Pancreas (tissue), 10 donors: ENCODE measurements around the gene TK2. TPM values are rescaled to one million over a fixed set of nuclear protein-coding genes. Genes with fewer than 3 reads are reported as not detected.
"Not testable (repeated sequence)": the region's sequence is repeated elsewhere in the genome, so short reads cannot be mapped to it uniquely, and the experiment has no call there.

Experiments
- ATAC-seq, 4 donors: fragments of 200-7000 bp; cut with Tn5 transposase; one replicate each; pipeline versions ENCODE4 v1.8.0 to v1.9.1; 2020; ENCODE audit warnings: mild to moderate bottlenecking in 4 of 4, moderate library complexity in 4 of 4
- DNase-seq, 6 donors: peaks; one replicate each; pipeline ENCODE4 v3.0.0-alpha.2; 2020
- FAIRE-seq: peaks from 2 replicates; lab custom pipeline; 2012; peaks lifted over from hg19 to GRCh38; lab: Jason Lieb, UNC
- H3K27ac ChIP-seq, 4 donors: fragments of 200-600 bp; sonication (generic); 1 replicate in 3 of 4; 2 replicates in 1 of 4; pipeline versions ENCODE4 v1.5.0 to v1.8.0; 2020
- H3K27me3 ChIP-seq, 4 donors: fragments of 200-600 bp; one replicate each; pipeline ENCODE4 v1.8.0; 2021
- H3K36me3 ChIP-seq, 3 donors: fragments of 200-600 bp; sonication (generic) in 1 of 3; one replicate each; pipeline versions ENCODE4 v1.5.0 to v1.8.0; 2020 to 2021
- H3K4me1 ChIP-seq, 3 donors: fragments of 200-600 bp; one replicate each; pipeline ENCODE4 v1.8.0; 2021
- H3K4me3 ChIP-seq, 4 donors: fragments of 200-600 bp; sonication (generic) in 2 of 4; one replicate each; pipeline versions ENCODE4 v1.5.0 to v1.8.0; 2020 to 2021
- H3K9me3 ChIP-seq, 4 donors: fragments of 200-600 bp; one replicate each; pipeline ENCODE4 v1.8.0; 2021
- WGBS, 2 donors: extraction: QIAGEN DNeasy Blood & Tissue Kit; methylation state at CpG; one replicate each; pipeline ENCODE4 v1.1.7; 2013; 5-methylcytosine and 5-hydroxymethylcytosine counted together
- intact Hi-C, 3 donors: fragments of 100-400 bp; cut with DNase I; formaldehyde crosslinking; loops; one replicate each; pipeline versions ENCODE4 v1.11.1 to v1.14.2; 2022
- polyA plus RNA-seq, 2 donors: library from polyadenylated mRNA; stranded (reverse); fragments of 200-250 nt; gene quantifications; one replicate each; pipeline ENCODE4 v1.2.3, GENCODE V29; 2013
- total RNA-seq, 6 donors: library from RNA; stranded (reverse); fragmentation: NEBNext Ultra II Directional in 4 of 6; extraction: Animal tissue kit (Norgen Biotek cat#: 25700) in 4 of 6; gene quantifications; one replicate each; pipeline versions ENCODE4 v1.2.1 to v1.2.4, GENCODE V29; 2021 to 2023
- TF ChIP-seq, protein P1 (sequence below), 4 donors: fragments of 200-600 bp; sonication (generic) in 3 of 4; IDR thresholded peaks; one replicate each; pipeline versions ENCODE4 v1.5.0 to v1.8.0; 2021; ENCODE audit warnings: antibody characterized with exemption in 4 of 4
- donor health status: healthy with polysubstance abuse.
- donor health status: DM: no; HTN: no; CAD: no; lungs with moderate emphysema.
- donor health status: DM: no; HTN: no; CAD: no.
- donor health status: control.
- donor health status: control.
- donor health status: Bipolar disorder and iron deficiency.
- donor health status: DM: yes; HTN: yes; CAD: no.
- donor health status: DM: no; HTN: no; CAD: no.
- donor health status: DM: no; HTN: no; CAD: no.
- donor health status: DM: yes; HTN: yes; CAD: no.

The TK2 gene
- total RNA-seq (10 to 100 TPM; 16.7 to 22.9 (median 21.6) TPM), polyA plus RNA-seq (10 to 100 TPM; 13.9 to 17.4 TPM)

DNA sequence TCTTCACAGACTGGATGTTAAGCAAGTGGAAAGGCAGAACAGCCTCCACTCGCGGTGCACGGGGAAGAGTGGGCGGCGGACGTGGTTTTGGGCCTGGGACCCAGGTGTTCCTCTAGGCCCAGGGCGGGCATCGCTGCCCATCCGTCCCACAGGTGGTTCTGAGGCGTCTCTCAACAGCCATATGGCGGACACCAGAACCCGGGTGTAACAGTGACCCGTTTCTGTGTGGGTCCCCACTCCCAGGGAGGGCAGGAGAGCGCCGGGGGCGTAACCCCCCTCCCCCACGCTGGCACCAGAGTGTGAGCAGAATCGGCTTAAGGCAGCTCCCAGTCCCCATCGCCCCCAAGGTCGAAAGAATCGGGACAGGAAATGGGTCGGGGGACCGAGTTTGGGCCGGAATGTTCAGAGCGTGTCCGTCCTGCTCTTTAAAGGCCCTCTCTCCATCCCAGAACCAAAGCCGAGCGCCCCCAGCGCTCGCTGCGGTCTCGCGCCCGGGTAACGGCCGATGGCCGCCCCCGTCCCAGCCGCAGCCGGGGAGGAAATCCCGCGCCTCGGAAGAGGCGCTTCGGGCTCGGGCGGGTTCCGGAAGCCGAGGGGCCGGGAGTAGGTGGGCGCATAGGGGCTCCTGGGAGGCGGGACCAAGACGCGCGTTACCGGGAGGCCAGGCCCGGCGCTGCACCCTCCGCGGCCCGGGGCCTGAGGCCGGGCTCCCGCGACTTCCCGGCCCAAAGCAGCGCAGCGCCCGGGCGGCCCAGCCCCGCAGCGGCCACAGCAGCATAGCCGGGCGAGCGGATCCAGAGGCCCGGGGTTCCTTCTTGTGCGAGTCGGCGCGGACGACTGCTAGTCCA lies at the start of gene TK2:
Gene TK2, minus strand, starts transcription at position 839 of the 848 bp plus-strand sequence. Its CDS starts 61 bp downstream, at position 778.
- ATAC-seq: peak; percentile 58 to 76 (median 62)
- whole genome bisulfite sequencing, 2 donors: 2 to 4% methylated on average over 65 to 80 of the region's 80 CpGs
- Histone ChIP-seq H3K4me1 (peaks cover 0 to 23% (median 21%) of the 10 kb centered on the region in 3 donors), H3K27ac (peak within 1 kb of the TSS; percentile 87 to 96 (median 93)), H3K36me3 (no peaks in the 10 kb centered on the region), H3K4me3 (peak within 1 kb of the TSS; percentile 62 to 94 (median 74)), H3K9me3 (no peaks in the 10 kb centered on the region), H3K27me3 (no peaks in the 10 kb centered on the region)
- intact Hi-C loops: no loop called here
- no peak for FAIRE-seq
- peak; percentile 57 to 90 (median 74) for DNase-seq
- TF ChIP-seq, protein P1, sequence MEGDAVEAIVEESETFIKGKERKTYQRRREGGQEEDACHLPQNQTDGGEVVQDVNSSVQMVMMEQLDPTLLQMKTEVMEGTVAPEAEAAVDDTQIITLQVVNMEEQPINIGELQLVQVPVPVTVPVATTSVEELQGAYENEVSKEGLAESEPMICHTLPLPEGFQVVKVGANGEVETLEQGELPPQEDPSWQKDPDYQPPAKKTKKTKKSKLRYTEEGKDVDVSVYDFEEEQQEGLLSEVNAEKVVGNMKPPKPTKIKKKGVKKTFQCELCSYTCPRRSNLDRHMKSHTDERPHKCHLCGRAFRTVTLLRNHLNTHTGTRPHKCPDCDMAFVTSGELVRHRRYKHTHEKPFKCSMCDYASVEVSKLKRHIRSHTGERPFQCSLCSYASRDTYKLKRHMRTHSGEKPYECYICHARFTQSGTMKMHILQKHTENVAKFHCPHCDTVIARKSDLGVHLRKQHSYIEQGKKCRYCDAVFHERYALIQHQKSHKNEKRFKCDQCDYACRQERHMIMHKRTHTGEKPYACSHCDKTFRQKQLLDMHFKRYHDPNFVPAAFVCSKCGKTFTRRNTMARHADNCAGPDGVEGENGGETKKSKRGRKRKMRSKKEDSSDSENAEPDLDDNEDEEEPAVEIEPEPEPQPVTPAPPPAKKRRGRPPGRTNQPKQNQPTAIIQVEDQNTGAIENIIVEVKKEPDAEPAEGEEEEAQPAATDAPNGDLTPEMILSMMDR (IDR thresholded peaks at IDR 0.05): no peak

DNA sequence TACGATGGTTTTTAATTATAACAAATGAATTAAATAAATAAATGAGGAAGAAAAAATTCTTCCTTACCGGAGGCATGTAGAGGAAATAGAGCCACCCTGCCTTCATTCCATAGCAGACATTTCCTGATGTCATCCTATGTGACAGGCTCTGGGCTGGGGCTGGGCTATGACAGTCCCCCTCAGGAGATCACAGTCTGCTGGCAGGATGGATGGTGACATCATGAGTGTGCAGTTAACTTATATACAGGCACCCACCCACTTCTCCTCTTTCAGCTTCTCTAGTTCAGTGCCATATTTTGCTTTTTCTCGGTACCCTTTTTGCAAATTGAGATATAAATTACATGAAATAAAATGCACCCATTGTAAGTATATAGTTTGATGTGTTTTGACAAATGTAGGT lies 48.2 kb upstream of the TK2 start:
- no peaks in the 10 kb centered on the region for H3K27me3 ChIP-seq
- intact Hi-C loops: no loop called here

DNA sequence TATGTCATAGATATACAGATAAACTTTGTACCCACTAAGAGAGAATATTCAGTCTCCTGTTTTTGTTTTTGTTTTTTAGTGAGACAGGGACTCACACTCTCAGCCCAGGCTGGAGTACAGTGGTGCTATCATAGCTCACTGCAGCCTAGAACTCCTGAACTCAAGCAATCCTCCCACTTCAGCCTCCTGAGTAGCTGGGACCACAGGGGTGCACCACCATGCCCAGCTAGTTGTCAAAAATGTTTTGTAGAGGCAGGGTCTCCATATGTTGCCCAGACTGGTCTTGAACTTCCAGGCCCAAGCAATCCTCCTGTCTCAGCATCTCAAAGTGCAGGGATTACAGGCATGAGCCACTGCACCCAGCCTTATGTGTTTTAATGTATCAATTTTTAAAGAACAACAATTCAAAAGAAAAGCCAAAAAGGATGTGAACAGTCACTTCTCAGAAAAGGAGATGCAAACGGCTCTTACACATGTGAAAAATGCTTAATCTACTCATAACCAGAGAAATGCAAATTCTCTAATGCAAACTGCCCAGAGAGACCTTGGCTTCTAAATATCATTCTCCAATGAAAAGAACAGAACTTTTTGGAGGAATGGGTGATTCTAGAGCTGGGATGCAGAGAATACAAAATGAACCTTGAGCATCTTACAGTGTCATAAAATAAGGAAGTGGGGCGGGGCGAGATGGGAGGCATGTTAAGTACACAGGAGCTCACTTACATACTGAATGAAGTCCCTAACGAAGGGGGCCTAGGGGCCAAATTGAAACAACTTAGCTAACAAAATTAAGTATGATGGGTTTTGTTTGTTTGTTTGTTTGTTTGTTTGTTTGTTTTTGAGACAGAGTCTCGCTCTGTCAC lies 47.3 kb upstream of the TK2 start:
- ATAC-seq (no peak), DNase-seq (no peak), FAIRE-seq (no peak)
- TF ChIP-seq, protein P1 (IDR thresholded peaks at IDR 0.05): no peak
- 85 to 89% methylated on average over 5 of the region's 5 CpGs for WGBS, 2 donors
- Histone ChIP-seq H3K36me3 (no peaks in the 10 kb centered on the region), H3K4me1 (no peaks in the 10 kb centered on the region), H3K9me3 (no peaks in the 10 kb centered on the region), H3K4me3 (no peak overlapping the region), H3K27ac (no peak overlapping the region), H3K27me3 (no peaks in the 10 kb centered on the region)
- intact Hi-C loops: no loop called here

More for the DNA sequence above, 48.2 kb upstream of the TK2 start:
- Histone ChIP-seq H3K9me3 (no peaks in the 10 kb centered on the region), H3K36me3 (no peaks in the 10 kb centered on the region), H3K4me3 (no peak overlapping the region), H3K4me1 (no peaks in the 10 kb centered on the region), H3K27ac (no peak overlapping the region)
- FAIRE-seq (no peak), DNase-seq (no peak), ATAC-seq (no peak)
- TF ChIP-seq, protein P1 (IDR thresholded peaks at IDR 0.05): no peak
- 89 to 94% methylated on average over 3 of the region's 3 CpGs for WGBS, 2 donors

DNA sequence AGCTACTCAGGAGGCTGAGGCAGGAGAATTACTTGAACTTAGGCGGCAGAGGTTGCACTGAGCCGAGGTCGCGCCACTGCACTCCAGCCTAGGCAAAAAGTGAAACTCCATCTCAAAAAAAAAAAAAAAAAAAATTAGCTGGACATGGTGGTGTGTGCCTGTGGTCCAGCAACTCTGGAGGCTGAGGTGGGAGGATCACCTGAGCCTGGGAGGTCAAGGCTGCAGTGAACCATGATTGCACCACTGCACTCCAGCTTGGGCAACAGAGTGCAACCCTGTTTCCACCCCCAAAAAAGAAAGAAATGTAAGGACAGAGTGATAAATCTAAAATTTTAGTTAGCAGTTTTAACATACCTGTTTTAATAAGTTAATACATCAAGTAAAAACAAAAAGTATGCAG lies 46.6 kb upstream of the TK2 start:
- H3K27me3 ChIP-seq, DNase-seq, H3K4me3 ChIP-seq, H3K27ac ChIP-seq, intact Hi-C loops, H3K9me3 ChIP-seq, FAIRE-seq, ATAC-seq, H3K36me3 ChIP-seq, H3K4me1 ChIP-seq: not testable (repeated sequence)
- 97% methylated on average over 4 of the region's 4 CpGs for WGBS, 2 donors

DNA sequence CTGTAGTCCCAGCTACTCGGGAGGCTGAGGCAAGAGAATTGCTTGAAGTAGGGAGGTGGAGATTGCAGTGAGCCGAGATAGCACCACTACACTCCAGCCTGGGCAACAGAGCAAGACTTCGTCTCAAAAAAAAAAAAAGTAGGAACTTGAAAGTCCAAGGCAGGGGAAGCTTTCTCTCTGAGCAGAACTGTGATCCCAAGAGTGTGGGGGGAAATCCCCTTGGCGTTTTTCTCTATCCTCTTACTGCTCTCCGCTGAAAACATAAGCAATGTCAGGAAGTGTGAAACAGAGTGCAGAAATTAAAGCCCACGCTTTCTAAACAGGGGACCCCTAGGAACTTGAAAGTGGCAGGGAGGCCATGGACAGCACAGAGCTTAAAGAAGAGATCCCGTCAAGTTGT lies 44.8 kb upstream of the TK2 start:
- H3K27ac ChIP-seq: no peak overlapping the region
- FAIRE-seq: no peak
- no peaks in the 10 kb centered on the region for H3K9me3 ChIP-seq
- no peak overlapping the region for H3K4me3 ChIP-seq
- no peaks in the 10 kb centered on the region for H3K4me1 ChIP-seq
- ATAC-seq: peak in 1 of 4 donors; percentile 55
- H3K27me3 ChIP-seq: no peaks in the 10 kb centered on the region
- intact Hi-C loops: no loop called here
- 81 to 86% methylated on average over 7 of the region's 7 CpGs for WGBS, 2 donors
- TF ChIP-seq, protein P1 (IDR thresholded peaks at IDR 0.05): no peak
- H3K36me3 ChIP-seq: no peaks in the 10 kb centered on the region
- DNase-seq: no peak
